ENCODE results near the gene FZD7. TPM values are rescaled to one million over a fixed set of nuclear protein-coding genes. Genes with fewer than 3 reads are reported as not detected.
A peak's percentile ranks its signal among the peaks of the same experiment; 100 is the strongest.

FZD7 gene
- total and polyA plus RNA-seq, 9 of the 15 experiments (the other 6 are each of a cell fraction or from before 2014, with no cell fraction given), result 0.11 to 2.4 (median 0.69) TPM

- 0 out of 2 replicates have a peak, but pooled peaks have one; percentile 8 for TF ChIP-seq ARID1B (IDR thresholded peaks at IDR 0.05)
- no peak for TF ChIP-seq PRPF4 (IDR thresholded peaks at IDR 0.05; ENCODE audit: insufficient read depth, low read depth, low read length, poor library complexity, severe bottlenecking)
- TF ChIP-seq TEAD1 (CRISPR knock-in tag; IDR thresholded peaks at IDR 0.05), result no peak
- no peak for TF ChIP-seq ZNF76 (CRISPR knock-in tag; IDR thresholded peaks at IDR 0.05; ENCODE audit: borderline replicate concordance)
- TF ChIP-seq PREB (CRISPR knock-in tag; IDR thresholded peaks at IDR 0.05), result no peak
- TF ChIP-seq HMG20B (CRISPR knock-in tag; IDR thresholded peaks at IDR 0.05), result no peak
- TF ChIP-seq TCF3 (CRISPR knock-in tag; IDR thresholded peaks at IDR 0.05), result peak; percentile 39; the same call in 1 of the 2 replicates
- TF ChIP-seq MTF1 (CRISPR knock-in tag; IDR thresholded peaks at IDR 0.05; ENCODE audit: borderline replicate concordance), result no peak
- TF ChIP-seq CHCHD3 (CRISPR knock-in tag; IDR thresholded peaks at IDR 0.05), result no peak
- no peak for TF ChIP-seq FOXJ2 (tag; IDR thresholded peaks at IDR 0.05)
- TF ChIP-seq ZNF551 (CRISPR knock-in tag; IDR thresholded peaks at IDR 0.05), result no peak
- peak; percentile 55; the same call in 1 of the 2 replicates for TF ChIP-seq CBFA2T3 (IDR thresholded peaks at IDR 0.05)
- TF ChIP-seq ZBTB17 (CRISPR knock-in tag; IDR thresholded peaks at IDR 0.05), result no peak
- TF ChIP-seq MLLT1 (IDR thresholded peaks at IDR 0.05), result no peak
- TF ChIP-seq TEAD4 (IDR thresholded peaks at IDR 0.05; ENCODE audit: low read length), result peak; percentile 48; the same call in 1 of the 2 replicates
- no peak for TF ChIP-seq TEAD4 (CRISPR knock-in tag; IDR thresholded peaks at IDR 0.05; ENCODE audit: borderline replicate concordance)
- TF ChIP-seq CBFA2T2 (conservative IDR thresholded peaks at IDR 0.05), result peak; percentile 25; the same call in 1 of the 2 replicates
- no peak for TF ChIP-seq XRCC3 (IDR thresholded peaks at IDR 0.05)
- TF ChIP-seq, protein P1, sequence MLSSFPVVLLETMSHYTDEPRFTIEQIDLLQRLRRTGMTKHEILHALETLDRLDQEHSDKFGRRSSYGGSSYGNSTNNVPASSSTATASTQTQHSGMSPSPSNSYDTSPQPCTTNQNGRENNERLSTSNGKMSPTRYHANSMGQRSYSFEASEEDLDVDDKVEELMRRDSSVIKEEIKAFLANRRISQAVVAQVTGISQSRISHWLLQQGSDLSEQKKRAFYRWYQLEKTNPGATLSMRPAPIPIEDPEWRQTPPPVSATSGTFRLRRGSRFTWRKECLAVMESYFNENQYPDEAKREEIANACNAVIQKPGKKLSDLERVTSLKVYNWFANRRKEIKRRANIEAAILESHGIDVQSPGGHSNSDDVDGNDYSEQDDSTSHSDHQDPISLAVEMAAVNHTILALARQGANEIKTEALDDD (IDR thresholded peaks at IDR 0.05), result no peak
- TF ChIP-seq, protein P2, sequence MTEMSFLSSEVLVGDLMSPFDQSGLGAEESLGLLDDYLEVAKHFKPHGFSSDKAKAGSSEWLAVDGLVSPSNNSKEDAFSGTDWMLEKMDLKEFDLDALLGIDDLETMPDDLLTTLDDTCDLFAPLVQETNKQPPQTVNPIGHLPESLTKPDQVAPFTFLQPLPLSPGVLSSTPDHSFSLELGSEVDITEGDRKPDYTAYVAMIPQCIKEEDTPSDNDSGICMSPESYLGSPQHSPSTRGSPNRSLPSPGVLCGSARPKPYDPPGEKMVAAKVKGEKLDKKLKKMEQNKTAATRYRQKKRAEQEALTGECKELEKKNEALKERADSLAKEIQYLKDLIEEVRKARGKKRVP (CRISPR knock-in tag; IDR thresholded peaks at IDR 0.05), result no peak
- no peak for TF ChIP-seq NEUROD1 (IDR thresholded peaks at IDR 0.05; ENCODE audit: borderline replicate concordance, low read depth, low read length, partially characterized antibody)
- TF ChIP-seq TAL1 (IDR thresholded peaks at IDR 0.05), result peak; percentile 30; the same call in 1 of the 2 replicates
- Histone ChIP-seq H3K27ac (ENCODE audit: extremely low read depth, low read depth, low read length) (no peak overlapping the region), H3K4me3 (no peak overlapping the region), H3K9me3 (replicated peaks; ENCODE audit: control insufficient read depth, insufficient read depth, low read depth, low read length) (no peaks in the 10 kb centered on the region), H3K9ac (ENCODE audit: insufficient read depth in 1 of 2, low read depth in 2 of 2, low read length in 2 of 2) (no peak overlapping the region), H3K27me3 (ENCODE audit: control insufficient read depth in 2 of 2, insufficient read depth in 2 of 2, low read length in 2 of 2) (no peaks in the 10 kb centered on the region), H4K20me1 (replicated peaks; ENCODE audit: control insufficient read depth, insufficient read depth, low read length) (no peaks in the 10 kb centered on the region), H3K36me3 (ENCODE audit: control insufficient read depth, insufficient read depth, low read length) (no peaks in the 10 kb centered on the region), H3K4me1 (replicated peaks in 1 of 2; ENCODE audit: control insufficient read depth in 2 of 2, insufficient read depth in 2 of 2, low read length in 2 of 2) (peaks cover 0 to 12% of the 10 kb centered on the region in 2 experiments; a peak in 3 of 5 replicates), H2AFZ (ENCODE audit: low read depth, low read length) (no peak overlapping the region), H3K9me1 (ENCODE audit: control insufficient read depth, insufficient read depth, low read length) (no peaks in the 10 kb centered on the region), H3K79me2 (ENCODE audit: control insufficient read depth, insufficient read depth, low read length) (no peaks in the 10 kb centered on the region), H3K4me2 (ENCODE audit: insufficient read depth, low read length) (no peak overlapping the region)
- no TSS peak for BruUV-seq (replicated peaks)
- POLR2A ChIA-PET, result no interaction called here
- 0% methylated on average over 3 of the region's 3 CpGs for WGBS (ENCODE audit: insufficient coverage, low coverage, missing lambda C conversion rate)
- FAIRE-seq (no peak), ATAC-seq (no peak), DNase-seq (ENCODE audit: extremely low read depth in 1 of 4, low spot score in 3 of 4) (no peak)
- CTCF ChIA-PET (ENCODE audit: low intra/inter-chr PET ratio), result no interaction called here
- in situ Hi-C loops (cut with MboI) (no loop called here), intact Hi-C loops (cut with micrococcal nuclease) (no loop called here)
Measured at GRCh38 chr2:202064881-202065230, 31.2 kb downstream of the FZD7 start.

All from K562 (cell line).